GM23338 (cell line): ENCODE data around the gene TMPRSS6. TPM values are rescaled to one million over a fixed set of nuclear protein-coding genes. Genes with fewer than 3 reads are reported as not detected.

Experiments
- ATAC-seq: fragments of 200-7000 bp; cut with Tn5 transposase; 3 replicates; pipeline ENCODE4 v1.9.1; 2020
- DNase-seq: peaks from one replicate; pipeline ENCODE4 v3.0.0-alpha.2; 2015; ENCODE audit warnings: low spot score
- H2AFZ ChIP-seq: fragments of 200-600 bp; sonication (generic); 2 replicates; pipeline ENCODE4 v1.8.0; 2016; ENCODE audit warnings: antibody characterized with exemption, mild to moderate bottlenecking, moderate library complexity
- H3F3A ChIP-seq: fragments of 200-600 bp; sonication (generic); replicated peaks from 2 replicates; pipeline ENCODE4 v1.8.0; 2017; ENCODE audit warnings: antibody characterized with exemption, mixed run types, low read depth
- H3K27ac ChIP-seq: fragments of 200-600 bp; sonication (generic); 2 replicates; pipeline ENCODE4 v1.6.1; 2016; ENCODE audit warnings: low read depth
- H3K27me3 ChIP-seq: fragments of 200-600 bp; sonication (generic); 2 replicates; pipeline ENCODE4 v1.8.0; 2016; ENCODE audit warnings: mild to moderate bottlenecking, mixed run types, moderate library complexity; ENCODE audit not compliant: insufficient read depth
- H3K36me3 ChIP-seq: fragments of 200-600 bp; sonication (generic); 2 replicates; pipeline ENCODE4 v1.8.0; 2016; ENCODE audit warnings: mild to moderate bottlenecking; ENCODE audit not compliant: insufficient read depth
- H3K4me1 ChIP-seq: fragments of 200-600 bp; sonication (generic); 2 replicates; pipeline ENCODE4 v1.8.0; 2016; ENCODE audit warnings: mild to moderate bottlenecking, moderate library complexity; ENCODE audit not compliant: insufficient read depth
- H3K4me2 ChIP-seq: fragments of 200-600 bp; sonication (generic); 2 replicates; pipeline ENCODE4 v1.7.1; 2017; ENCODE audit warnings: mixed run types
- H3K4me3 ChIP-seq: fragments of 200-600 bp; sonication (generic); 2 replicates; pipeline ENCODE4 v1.6.1; 2016; ENCODE audit warnings: mixed run types
- H3K79me2 ChIP-seq: fragments of 200-600 bp; sonication (generic); replicated peaks from 2 replicates; pipeline ENCODE4 v1.8.0; 2017; ENCODE audit warnings: mild to moderate bottlenecking; ENCODE audit not compliant: insufficient read depth
- H3K9me2 ChIP-seq: fragments of 200-600 bp; sonication (generic); 2 replicates; pipeline ENCODE4 v1.8.0; 2017; ENCODE audit not compliant: insufficient read depth
- H4K20me1 ChIP-seq: fragments of 200-600 bp; sonication (generic); replicated peaks from 2 replicates; pipeline ENCODE4 v1.8.0; 2017; ENCODE audit warnings: mild to moderate bottlenecking; ENCODE audit not compliant: insufficient read depth
- H3K27ac Mint-ChIP-seq: 2 replicates; pipeline ENCODE4 v1.8.0; 2020; ENCODE audit warnings: inconsistent platforms, mild to moderate bottlenecking, moderate library complexity, mixed read lengths
- H3K27me3 Mint-ChIP-seq: 3 replicates; pipeline ENCODE4 v1.8.0; 2022; ENCODE audit warnings: low read depth, mild to moderate bottlenecking, moderate library complexity, mixed read lengths, inconsistent platforms; ENCODE audit not compliant: insufficient read depth, poor library complexity
- H3K36me3 Mint-ChIP-seq: 3 replicates; pipeline ENCODE4 v1.8.0; 2021; ENCODE audit warnings: low read depth, mild to moderate bottlenecking, inconsistent platforms, moderate library complexity, mixed read lengths
- H3K4me1 Mint-ChIP-seq: 3 replicates; pipeline ENCODE4 v1.8.0; 2020; ENCODE audit warnings: mild to moderate bottlenecking, inconsistent platforms, mixed read lengths
- H3K4me3 Mint-ChIP-seq: 3 replicates; pipeline ENCODE4 v1.8.0; 2021; ENCODE audit warnings: moderate library complexity, mild to moderate bottlenecking, inconsistent platforms, mixed read lengths
- H3K9me3 Mint-ChIP-seq: 3 replicates; pipeline ENCODE4 v1.8.0; 2020; ENCODE audit warnings: moderate library complexity, mild to moderate bottlenecking, inconsistent platforms, mixed read lengths
- CREB1 ChIP-seq: fragments of 250-450 bp; sonication (Bioruptor Pico); IDR thresholded peaks from 2 replicates; pipeline ENCODE4 v1.5.0; 2020; ENCODE audit warnings: low read depth, mild to moderate bottlenecking, moderate library complexity
- JUNB ChIP-seq: IDR thresholded peaks from one replicate; pipeline ENCODE4 v1.6.1; 2016; ENCODE audit warnings: antibody characterized with exemption; ENCODE audit not compliant: unreplicated experiment
- NANOG ChIP-seq: IDR thresholded peaks from 2 replicates; pipeline ENCODE4 v1.6.1; 2016; ENCODE audit warnings: antibody characterized with exemption, borderline replicate concordance
- ZNF114 ChIP-seq: fragments of 250-450 bp; sonication (Bioruptor Pico); IDR thresholded peaks from 2 replicates; pipeline ENCODE4 v1.5.0; 2020; ENCODE audit warnings: mild to moderate bottlenecking, moderate library complexity
- polyA plus RNA-seq: library from polyadenylated mRNA; unstranded; fragments of >200 nt; fragmentation: Nextera tagmentation; extraction: Ambion mirVana; gene quantifications from 2 replicates; pipeline ENCODE4 v1.2.1, GENCODE V29; 2016
- total RNA-seq: library from RNA; depleted of rRNA; stranded (reverse); fragments of >200 nt; shearing (Covaris generic); gene quantifications from 2 replicates; pipeline ENCODE4 v1.2.3, GENCODE V29; 2014
- TF ChIP-seq, protein P1 (sequence below): fragments of 250-450 bp; sonication (Bioruptor Pico); IDR thresholded peaks from 2 replicates; pipeline ENCODE4 v1.5.0; 2020; ENCODE audit warnings: mild to moderate bottlenecking, moderate library complexity
- TF ChIP-seq, protein P2 (sequence below): IDR thresholded peaks from one replicate; pipeline ENCODE4 v1.6.1; 2018; ENCODE audit warnings: antibody characterized with exemption; ENCODE audit not compliant: unreplicated experiment

Gene TMPRSS6
- total and polyA plus RNA-seq, 2 experiments from 2014 or later = 0.13 TPM; not detected in 1

DNA sequence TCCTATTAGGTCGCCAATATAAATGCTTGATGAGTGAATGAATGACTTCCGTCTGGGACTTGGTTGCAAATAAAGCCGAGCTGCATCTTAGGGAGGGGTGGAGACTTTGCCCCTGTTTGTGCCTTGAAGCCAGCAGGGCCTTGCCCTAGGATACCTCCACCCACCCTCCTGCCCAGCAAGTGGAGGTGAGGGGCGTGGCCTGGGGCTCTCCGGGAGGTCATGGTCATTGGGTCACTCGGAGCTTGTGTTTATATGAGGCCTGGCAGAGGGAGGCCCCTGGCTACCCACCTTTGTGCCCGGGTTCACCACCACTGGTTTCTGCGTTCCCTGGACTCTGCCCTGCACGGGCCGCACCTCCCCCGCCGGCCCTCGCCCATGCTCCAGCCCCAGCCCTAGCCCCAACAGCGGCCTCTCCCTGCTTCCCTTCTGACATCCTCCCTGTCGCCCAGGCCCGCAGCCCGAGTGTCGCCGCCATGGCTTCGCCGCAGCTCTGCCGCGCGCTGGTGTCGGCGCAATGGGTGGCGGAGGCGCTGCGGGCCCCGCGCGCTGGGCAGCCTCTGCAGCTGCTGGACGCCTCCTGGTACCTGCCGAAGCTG lies 85.7 kb downstream of the TMPRSS6 start (continued):
- TF ChIP-seq, protein P1, sequence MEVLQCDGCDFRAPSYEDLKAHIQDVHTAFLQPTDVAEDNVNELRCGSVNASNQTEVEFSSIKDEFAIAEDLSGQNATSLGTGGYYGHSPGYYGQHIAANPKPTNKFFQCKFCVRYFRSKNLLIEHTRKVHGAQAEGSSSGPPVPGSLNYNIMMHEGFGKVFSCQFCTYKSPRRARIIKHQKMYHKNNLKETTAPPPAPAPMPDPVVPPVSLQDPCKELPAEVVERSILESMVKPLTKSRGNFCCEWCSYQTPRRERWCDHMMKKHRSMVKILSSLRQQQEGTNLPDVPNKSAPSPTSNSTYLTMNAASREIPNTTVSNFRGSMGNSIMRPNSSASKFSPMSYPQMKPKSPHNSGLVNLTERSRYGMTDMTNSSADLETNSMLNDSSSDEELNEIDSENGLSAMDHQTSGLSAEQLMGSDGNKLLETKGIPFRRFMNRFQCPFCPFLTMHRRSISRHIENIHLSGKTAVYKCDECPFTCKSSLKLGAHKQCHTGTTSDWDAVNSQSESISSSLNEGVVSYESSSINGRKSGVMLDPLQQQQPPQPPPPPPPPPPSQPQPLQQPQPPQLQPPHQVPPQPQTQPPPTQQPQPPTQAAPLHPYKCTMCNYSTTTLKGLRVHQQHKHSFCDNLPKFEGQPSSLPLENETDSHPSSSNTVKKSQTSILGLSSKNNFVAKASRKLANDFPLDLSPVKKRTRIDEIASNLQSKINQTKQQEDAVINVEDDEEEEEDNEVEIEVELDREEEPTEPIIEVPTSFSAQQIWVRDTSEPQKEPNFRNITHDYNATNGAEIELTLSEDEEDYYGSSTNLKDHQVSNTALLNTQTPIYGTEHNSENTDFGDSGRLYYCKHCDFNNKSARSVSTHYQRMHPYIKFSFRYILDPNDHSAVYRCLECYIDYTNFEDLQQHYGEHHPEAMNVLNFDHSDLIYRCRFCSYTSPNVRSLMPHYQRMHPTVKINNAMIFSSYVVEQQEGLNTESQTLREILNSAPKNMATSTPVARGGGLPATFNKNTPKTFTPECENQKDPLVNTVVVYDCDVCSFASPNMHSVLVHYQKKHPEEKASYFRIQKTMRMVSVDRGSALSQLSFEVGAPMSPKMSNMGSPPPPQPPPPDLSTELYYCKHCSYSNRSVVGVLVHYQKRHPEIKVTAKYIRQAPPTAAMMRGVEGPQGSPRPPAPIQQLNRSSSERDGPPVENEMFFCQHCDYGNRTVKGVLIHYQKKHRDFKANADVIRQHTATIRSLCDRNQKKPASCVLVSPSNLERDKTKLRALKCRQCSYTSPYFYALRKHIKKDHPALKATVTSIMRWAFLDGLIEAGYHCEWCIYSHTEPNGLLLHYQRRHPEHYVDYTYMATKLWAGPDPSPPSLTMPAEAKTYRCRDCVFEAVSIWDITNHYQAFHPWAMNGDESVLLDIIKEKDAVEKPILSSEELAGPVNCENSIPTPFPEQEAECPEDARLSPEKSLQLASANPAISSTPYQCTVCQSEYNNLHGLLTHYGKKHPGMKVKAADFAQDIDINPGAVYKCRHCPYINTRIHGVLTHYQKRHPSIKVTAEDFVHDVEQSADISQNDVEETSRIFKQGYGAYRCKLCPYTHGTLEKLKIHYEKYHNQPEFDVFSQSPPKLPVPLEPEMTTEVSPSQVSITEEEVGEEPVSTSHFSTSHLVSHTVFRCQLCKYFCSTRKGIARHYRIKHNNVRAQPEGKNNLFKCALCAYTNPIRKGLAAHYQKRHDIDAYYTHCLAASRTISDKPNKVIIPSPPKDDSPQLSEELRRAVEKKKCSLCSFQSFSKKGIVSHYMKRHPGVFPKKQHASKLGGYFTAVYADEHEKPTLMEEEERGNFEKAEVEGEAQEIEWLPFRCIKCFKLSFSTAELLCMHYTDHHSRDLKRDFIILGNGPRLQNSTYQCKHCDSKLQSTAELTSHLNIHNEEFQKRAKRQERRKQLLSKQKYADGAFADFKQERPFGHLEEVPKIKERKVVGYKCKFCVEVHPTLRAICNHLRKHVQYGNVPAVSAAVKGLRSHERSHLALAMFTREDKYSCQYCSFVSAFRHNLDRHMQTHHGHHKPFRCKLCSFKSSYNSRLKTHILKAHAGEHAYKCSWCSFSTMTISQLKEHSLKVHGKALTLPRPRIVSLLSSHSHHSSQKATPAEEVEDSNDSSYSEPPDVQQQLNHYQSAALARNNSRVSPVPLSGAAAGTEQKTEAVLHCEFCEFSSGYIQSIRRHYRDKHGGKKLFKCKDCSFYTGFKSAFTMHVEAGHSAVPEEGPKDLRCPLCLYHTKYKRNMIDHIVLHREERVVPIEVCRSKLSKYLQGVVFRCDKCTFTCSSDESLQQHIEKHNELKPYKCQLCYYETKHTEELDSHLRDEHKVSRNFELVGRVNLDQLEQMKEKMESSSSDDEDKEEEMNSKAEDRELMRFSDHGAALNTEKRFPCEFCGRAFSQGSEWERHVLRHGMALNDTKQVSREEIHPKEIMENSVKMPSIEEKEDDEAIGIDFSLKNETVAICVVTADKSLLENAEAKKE (CRISPR knock-in tag) = no peak
- TF ChIP-seq NANOG = no peak
- TF ChIP-seq CREB1 (CRISPR knock-in tag) = no peak
- no peak for TF ChIP-seq JUNB

DNA sequence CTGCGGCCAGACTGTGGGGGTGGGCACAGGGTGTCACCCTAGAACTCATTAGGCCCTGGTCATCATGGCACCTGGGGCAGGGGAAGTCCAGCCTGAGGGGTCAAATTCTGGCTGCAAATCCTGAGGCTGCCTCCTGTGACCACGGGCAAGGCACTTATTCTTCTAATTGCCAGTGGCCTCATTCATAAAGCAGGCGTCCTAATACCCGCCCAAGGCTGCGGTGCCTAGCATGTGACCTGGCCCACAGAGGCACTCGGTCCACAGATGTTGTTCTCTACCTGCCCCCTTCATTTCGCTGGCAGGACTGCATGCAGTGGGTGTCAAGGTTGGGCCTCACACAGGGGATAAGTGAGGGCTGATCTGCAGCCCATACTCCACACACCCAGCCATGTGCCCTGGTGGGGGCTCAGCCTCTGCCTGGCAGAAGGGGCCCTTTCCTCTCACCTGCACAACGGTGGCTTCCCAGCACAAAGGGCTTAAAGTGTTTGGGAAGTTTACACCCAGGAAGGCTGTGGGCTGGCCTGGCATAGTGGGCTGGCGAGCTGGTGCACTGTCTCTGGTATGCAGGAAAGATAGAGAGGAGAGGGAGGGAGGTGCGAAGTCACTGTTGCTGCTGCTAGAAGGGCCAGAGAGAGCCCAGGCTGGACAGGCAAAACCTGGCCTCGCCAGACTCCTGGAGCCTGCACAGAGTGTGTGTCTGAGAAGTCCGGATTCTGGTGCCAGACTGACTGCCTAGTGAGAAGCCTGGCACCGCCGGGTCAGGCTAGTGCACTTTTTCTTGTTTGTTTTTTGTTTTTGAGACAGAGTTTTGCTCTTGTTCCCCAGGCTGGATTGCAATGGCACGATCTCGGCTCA lies 86.8 kb downstream of the TMPRSS6 start:
- no peak for TF ChIP-seq ZNF114
- TF ChIP-seq, protein P2, sequence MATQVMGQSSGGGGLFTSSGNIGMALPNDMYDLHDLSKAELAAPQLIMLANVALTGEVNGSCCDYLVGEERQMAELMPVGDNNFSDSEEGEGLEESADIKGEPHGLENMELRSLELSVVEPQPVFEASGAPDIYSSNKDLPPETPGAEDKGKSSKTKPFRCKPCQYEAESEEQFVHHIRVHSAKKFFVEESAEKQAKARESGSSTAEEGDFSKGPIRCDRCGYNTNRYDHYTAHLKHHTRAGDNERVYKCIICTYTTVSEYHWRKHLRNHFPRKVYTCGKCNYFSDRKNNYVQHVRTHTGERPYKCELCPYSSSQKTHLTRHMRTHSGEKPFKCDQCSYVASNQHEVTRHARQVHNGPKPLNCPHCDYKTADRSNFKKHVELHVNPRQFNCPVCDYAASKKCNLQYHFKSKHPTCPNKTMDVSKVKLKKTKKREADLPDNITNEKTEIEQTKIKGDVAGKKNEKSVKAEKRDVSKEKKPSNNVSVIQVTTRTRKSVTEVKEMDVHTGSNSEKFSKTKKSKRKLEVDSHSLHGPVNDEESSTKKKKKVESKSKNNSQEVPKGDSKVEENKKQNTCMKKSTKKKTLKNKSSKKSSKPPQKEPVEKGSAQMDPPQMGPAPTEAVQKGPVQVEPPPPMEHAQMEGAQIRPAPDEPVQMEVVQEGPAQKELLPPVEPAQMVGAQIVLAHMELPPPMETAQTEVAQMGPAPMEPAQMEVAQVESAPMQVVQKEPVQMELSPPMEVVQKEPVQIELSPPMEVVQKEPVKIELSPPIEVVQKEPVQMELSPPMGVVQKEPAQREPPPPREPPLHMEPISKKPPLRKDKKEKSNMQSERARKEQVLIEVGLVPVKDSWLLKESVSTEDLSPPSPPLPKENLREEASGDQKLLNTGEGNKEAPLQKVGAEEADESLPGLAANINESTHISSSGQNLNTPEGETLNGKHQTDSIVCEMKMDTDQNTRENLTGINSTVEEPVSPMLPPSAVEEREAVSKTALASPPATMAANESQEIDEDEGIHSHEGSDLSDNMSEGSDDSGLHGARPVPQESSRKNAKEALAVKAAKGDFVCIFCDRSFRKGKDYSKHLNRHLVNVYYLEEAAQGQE = no peak
- H3K4me3 Mint-ChIP-seq = no peak overlapping the region
- no peak for ATAC-seq

More for the DNA sequence above, 86.8 kb downstream of the TMPRSS6 start:
- H2AFZ ChIP-seq = no peak overlapping the region
- no peaks in the 10 kb centered on the region for H3F3A ChIP-seq
- Mint-ChIP-seq H3K27ac (no peak overlapping the region), H3K9me3 (no peaks in the 10 kb centered on the region), H3K4me1 (peaks cover 17% of the 10 kb centered on the region; the same call in 2 of the 3 replicates), H3K36me3 (peaks cover 34% of the 10 kb centered on the region), H3K27me3 (peaks cover 16% of the 10 kb centered on the region)
- H3K79me2 ChIP-seq = peaks cover 37% of the 10 kb centered on the region
- peaks cover 12% of the 10 kb centered on the region; the same call in 1 of the 2 replicates for H3K4me1 ChIP-seq
- H3K36me3 ChIP-seq = peaks cover 1% of the 10 kb centered on the region; the same call in 1 of the 2 replicates
- H3K4me3 ChIP-seq = no peak overlapping the region
- H3K27me3 ChIP-seq = no peaks in the 10 kb centered on the region
- H3K4me2 ChIP-seq = no peak overlapping the region
- no peak overlapping the region for H3K27ac ChIP-seq
- H3K9me2 ChIP-seq = no peaks in the 10 kb centered on the region
- DNase-seq = no peak
- peaks cover 6% of the 10 kb centered on the region for H4K20me1 ChIP-seq
